Measurements from ENCODE around the gene TEX261.

DNA sequence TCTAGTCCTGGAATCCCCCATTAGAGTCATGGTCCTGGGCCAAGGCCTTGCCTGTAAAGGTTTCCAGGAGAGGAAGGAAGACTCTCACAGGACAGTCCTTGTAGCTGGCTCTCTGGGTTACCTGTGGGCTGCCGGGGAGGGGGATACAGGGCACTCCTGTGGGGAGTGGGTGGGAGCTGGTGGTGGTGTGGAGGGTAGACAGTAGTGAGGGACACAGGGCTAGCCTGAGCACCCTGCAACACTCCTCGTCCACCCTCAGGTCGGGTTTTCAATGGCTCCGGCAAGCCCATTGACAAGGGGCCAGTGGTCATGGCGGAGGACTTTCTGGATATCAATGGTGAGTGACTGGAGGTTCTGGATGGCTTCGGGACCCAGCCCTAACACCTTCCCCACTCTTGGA lies 35.9 kb downstream of the TEX261 start:
- TF ChIP-seq TAF1 (IDR thresholded peaks at IDR 0.05; ENCODE audit: low read depth, low read length) (no peak), POLR2A (IDR thresholded peaks at IDR 0.05; ENCODE audit: low read depth, low read length) (no peak), POLR2AphosphoS5 (IDR thresholded peaks at IDR 0.05; ENCODE audit: low read depth, low read length) (no peak), POU2F2 (IDR thresholded peaks at IDR 0.05; ENCODE audit: low read depth, low read length) (no peak), SPI1 (IDR thresholded peaks at IDR 0.05; ENCODE audit: low read depth, low read length) (no peak), PAX5 (IDR thresholded peaks at IDR 0.05; ENCODE audit: insufficient read depth, low read length, severe bottlenecking) (no peak)
